ENCODE data around the gene PARP15.

DNA sequence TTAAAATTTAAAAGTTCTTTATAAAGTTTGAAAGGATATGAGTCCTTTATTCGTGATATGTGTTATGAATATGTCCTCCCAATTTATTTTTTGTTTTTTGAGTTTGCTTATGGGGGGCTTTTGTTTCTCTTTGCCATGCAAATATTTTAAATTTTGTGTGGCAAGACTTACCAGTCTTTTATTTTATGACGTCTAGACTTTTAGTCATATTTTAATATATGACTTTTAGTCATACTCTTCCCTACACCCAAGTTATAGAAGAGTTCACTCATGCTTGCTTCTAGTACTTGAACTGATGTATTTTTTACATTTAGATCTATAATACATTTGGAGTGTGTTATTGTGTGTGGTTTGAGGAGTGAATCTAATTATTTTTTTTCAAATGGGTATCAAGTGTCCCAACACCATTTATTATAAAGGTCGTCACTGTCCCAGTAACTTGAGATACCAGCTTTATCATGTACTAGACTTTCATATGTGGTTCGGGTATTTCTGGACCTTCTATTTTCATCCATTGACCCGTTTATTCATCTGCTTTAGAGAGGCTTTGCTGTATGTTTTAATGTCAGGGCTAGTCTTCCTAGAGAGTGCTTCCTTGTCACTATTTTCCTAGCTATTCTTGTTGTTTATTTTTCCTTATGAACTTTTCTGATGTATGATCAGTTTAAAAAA, 755 bp downstream of the PARP15 start:
- TF ChIP-seq NFIC (IDR thresholded peaks at IDR 0.05) (no peak), ZBTB7A (IDR thresholded peaks at IDR 0.05; ENCODE audit: low read depth) (no peak), RAD21 (IDR thresholded peaks at IDR 0.05; ENCODE audit: low read depth) (no peak), EP300 (IDR thresholded peaks at IDR 0.05; ENCODE audit: borderline replicate concordance) (no peak), CEBPB (IDR thresholded peaks at IDR 0.05) (no peak), TCF12 (IDR thresholded peaks at IDR 0.05; ENCODE audit: low read depth) (no peak)
- TF ChIP-seq, protein P1, sequence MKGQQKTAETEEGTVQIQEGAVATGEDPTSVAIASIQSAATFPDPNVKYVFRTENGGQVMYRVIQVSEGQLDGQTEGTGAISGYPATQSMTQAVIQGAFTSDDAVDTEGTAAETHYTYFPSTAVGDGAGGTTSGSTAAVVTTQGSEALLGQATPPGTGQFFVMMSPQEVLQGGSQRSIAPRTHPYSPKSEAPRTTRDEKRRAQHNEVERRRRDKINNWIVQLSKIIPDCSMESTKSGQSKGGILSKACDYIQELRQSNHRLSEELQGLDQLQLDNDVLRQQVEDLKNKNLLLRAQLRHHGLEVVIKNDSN (IDR thresholded peaks at IDR 0.05): no peak
- TF ChIP-seq, protein P2, sequence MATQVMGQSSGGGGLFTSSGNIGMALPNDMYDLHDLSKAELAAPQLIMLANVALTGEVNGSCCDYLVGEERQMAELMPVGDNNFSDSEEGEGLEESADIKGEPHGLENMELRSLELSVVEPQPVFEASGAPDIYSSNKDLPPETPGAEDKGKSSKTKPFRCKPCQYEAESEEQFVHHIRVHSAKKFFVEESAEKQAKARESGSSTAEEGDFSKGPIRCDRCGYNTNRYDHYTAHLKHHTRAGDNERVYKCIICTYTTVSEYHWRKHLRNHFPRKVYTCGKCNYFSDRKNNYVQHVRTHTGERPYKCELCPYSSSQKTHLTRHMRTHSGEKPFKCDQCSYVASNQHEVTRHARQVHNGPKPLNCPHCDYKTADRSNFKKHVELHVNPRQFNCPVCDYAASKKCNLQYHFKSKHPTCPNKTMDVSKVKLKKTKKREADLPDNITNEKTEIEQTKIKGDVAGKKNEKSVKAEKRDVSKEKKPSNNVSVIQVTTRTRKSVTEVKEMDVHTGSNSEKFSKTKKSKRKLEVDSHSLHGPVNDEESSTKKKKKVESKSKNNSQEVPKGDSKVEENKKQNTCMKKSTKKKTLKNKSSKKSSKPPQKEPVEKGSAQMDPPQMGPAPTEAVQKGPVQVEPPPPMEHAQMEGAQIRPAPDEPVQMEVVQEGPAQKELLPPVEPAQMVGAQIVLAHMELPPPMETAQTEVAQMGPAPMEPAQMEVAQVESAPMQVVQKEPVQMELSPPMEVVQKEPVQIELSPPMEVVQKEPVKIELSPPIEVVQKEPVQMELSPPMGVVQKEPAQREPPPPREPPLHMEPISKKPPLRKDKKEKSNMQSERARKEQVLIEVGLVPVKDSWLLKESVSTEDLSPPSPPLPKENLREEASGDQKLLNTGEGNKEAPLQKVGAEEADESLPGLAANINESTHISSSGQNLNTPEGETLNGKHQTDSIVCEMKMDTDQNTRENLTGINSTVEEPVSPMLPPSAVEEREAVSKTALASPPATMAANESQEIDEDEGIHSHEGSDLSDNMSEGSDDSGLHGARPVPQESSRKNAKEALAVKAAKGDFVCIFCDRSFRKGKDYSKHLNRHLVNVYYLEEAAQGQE (IDR thresholded peaks at IDR 0.05; ENCODE audit: low read depth): no peak

Measured in Ishikawa (cell line).